ENCODE data around the gene ZACN. TPM values are rescaled to one million over a fixed set of nuclear protein-coding genes. Genes with fewer than 3 reads are reported as not detected.

The ZACN gene
- total and polyA plus RNA-seq, 9 donors = 0.04 to 18.9 (median 15.0) TPM

- no peaks in the 10 kb centered on the region for H3K27me3 ChIP-seq (ENCODE audit: control insufficient read depth, insufficient read depth, low read length)
- H3K9me3 ChIP-seq (replicated peaks; ENCODE audit: control insufficient read depth, low read depth, low read length) = no peaks in the 10 kb centered on the region
- 90% methylated on average over 25 of the region's 25 CpGs for WGBS (ENCODE audit: insufficient coverage)
- H3K36me3 ChIP-seq (ENCODE audit: control insufficient read depth, insufficient read depth, low read length) = peaks cover 96% of the 10 kb centered on the region
- H3K4me3 ChIP-seq (ENCODE audit: low read length) = no peak overlapping the region
- H3K4me1 ChIP-seq (ENCODE audit: control insufficient read depth, insufficient read depth, low read length) = no peaks in the 10 kb centered on the region
- no peak for DNase-seq
- no peak overlapping the region for H3K27ac ChIP-seq (ENCODE audit: low read length)
These were observed 10.0 kb downstream of the ZACN start for GRCh38 chr17:76088868-76089576.

GRCh38 chr17:76089680-76090516 is 10.9 kb downstream of the ZACN start:
- Histone ChIP-seq H3K27ac (ENCODE audit: low read length) (no peak overlapping the region), H3K4me1 (ENCODE audit: control insufficient read depth, insufficient read depth, low read length) (no peaks in the 10 kb centered on the region), H3K4me3 (ENCODE audit: low read length) (no peak overlapping the region), H3K27me3 (ENCODE audit: control insufficient read depth, insufficient read depth, low read length) (no peaks in the 10 kb centered on the region), H3K9me3 (replicated peaks; ENCODE audit: control insufficient read depth, low read depth, low read length) (no peaks in the 10 kb centered on the region), H3K36me3 (ENCODE audit: control insufficient read depth, insufficient read depth, low read length) (peaks cover 96% of the 10 kb centered on the region)
- 86% methylated on average over 27 of the region's 32 CpGs for WGBS (ENCODE audit: insufficient coverage)
- DNase-seq = no peak

- DNase-seq = no peak
- no peak overlapping the region for H3K4me3 ChIP-seq (ENCODE audit: low read length)
- no peak overlapping the region for H3K27ac ChIP-seq (ENCODE audit: low read length)
- H3K27me3 ChIP-seq (ENCODE audit: control insufficient read depth, insufficient read depth, low read length) = no peaks in the 10 kb centered on the region
- 75% methylated on average over 2 of the region's 17 CpGs for WGBS (ENCODE audit: insufficient coverage)
- H3K9me3 ChIP-seq (replicated peaks; ENCODE audit: control insufficient read depth, low read depth, low read length) = no peaks in the 10 kb centered on the region
- no peaks in the 10 kb centered on the region for H3K4me1 ChIP-seq (ENCODE audit: control insufficient read depth, insufficient read depth, low read length)
- peaks cover 95% of the 10 kb centered on the region for H3K36me3 ChIP-seq (ENCODE audit: control insufficient read depth, insufficient read depth, low read length)
These were observed 11.6 kb downstream of the ZACN start for GRCh38 chr17:76090517-76091129.

- H3K9me3 ChIP-seq (replicated peaks; ENCODE audit: control insufficient read depth, low read depth, low read length) = no peaks in the 10 kb centered on the region
- no peak overlapping the region for H3K27ac ChIP-seq (ENCODE audit: low read length)
- WGBS (ENCODE audit: insufficient coverage) = 68% methylated on average over 12 of the region's 23 CpGs
- no peak for DNase-seq
- peaks cover 90% of the 10 kb centered on the region for H3K36me3 ChIP-seq (ENCODE audit: control insufficient read depth, insufficient read depth, low read length)
- no peaks in the 10 kb centered on the region for H3K27me3 ChIP-seq (ENCODE audit: control insufficient read depth, insufficient read depth, low read length)
- no peak overlapping the region for H3K4me3 ChIP-seq (ENCODE audit: low read length)
- no peaks in the 10 kb centered on the region for H3K4me1 ChIP-seq (ENCODE audit: control insufficient read depth, insufficient read depth, low read length)
These were observed 12.7 kb downstream of the ZACN start for GRCh38 chr17:76091526-76092286.

- Histone ChIP-seq H3K27me3 (ENCODE audit: control insufficient read depth, insufficient read depth, low read length) (no peaks in the 10 kb centered on the region), H3K36me3 (ENCODE audit: control insufficient read depth, insufficient read depth, low read length) (peaks cover 90% of the 10 kb centered on the region), H3K27ac (ENCODE audit: low read length) (no peak overlapping the region), H3K4me3 (ENCODE audit: low read length) (no peak overlapping the region), H3K9me3 (replicated peaks; ENCODE audit: control insufficient read depth, low read depth, low read length) (no peaks in the 10 kb centered on the region), H3K4me1 (ENCODE audit: control insufficient read depth, insufficient read depth, low read length) (no peaks in the 10 kb centered on the region)
- no peak for DNase-seq
- 86% methylated on average over 17 of the region's 20 CpGs for WGBS (ENCODE audit: insufficient coverage)
These were observed 13.8 kb downstream of the ZACN start for GRCh38 chr17:76092526-76093413.

GRCh38 chr17:76094046-76094445 is 15.1 kb downstream of the ZACN start:
- H3K36me3 ChIP-seq (ENCODE audit: control insufficient read depth, insufficient read depth, low read length) = peaks cover 84% of the 10 kb centered on the region
- H3K9me3 ChIP-seq (replicated peaks; ENCODE audit: control insufficient read depth, low read depth, low read length) = no peaks in the 10 kb centered on the region
- no peak for DNase-seq
- H3K27me3 ChIP-seq (ENCODE audit: control insufficient read depth, insufficient read depth, low read length) = no peaks in the 10 kb centered on the region
- H3K27ac ChIP-seq (ENCODE audit: low read length) = no peak overlapping the region
- 95% methylated on average over 6 of the region's 11 CpGs for WGBS (ENCODE audit: insufficient coverage)
- H3K4me3 ChIP-seq (ENCODE audit: low read length) = no peak overlapping the region
- H3K4me1 ChIP-seq (ENCODE audit: control insufficient read depth, insufficient read depth, low read length) = no peaks in the 10 kb centered on the region

- WGBS (ENCODE audit: insufficient coverage) = 96% methylated on average over 10 of the region's 13 CpGs
- H3K4me1 ChIP-seq (ENCODE audit: control insufficient read depth, insufficient read depth, low read length) = no peaks in the 10 kb centered on the region
- H3K36me3 ChIP-seq (ENCODE audit: control insufficient read depth, insufficient read depth, low read length) = peaks cover 82% of the 10 kb centered on the region
- no peak overlapping the region for H3K27ac ChIP-seq (ENCODE audit: low read length)
- H3K27me3 ChIP-seq (ENCODE audit: control insufficient read depth, insufficient read depth, low read length) = no peaks in the 10 kb centered on the region
- H3K4me3 ChIP-seq (ENCODE audit: low read length) = no peak overlapping the region
- no peaks in the 10 kb centered on the region for H3K9me3 ChIP-seq (replicated peaks; ENCODE audit: control insufficient read depth, low read depth, low read length)
- no peak for DNase-seq
These were observed 17.0 kb downstream of the ZACN start for GRCh38 chr17:76095943-76096342.

GRCh38 chr17:76097716-76098295 is 18.8 kb downstream of the ZACN start:
- Histone ChIP-seq H3K36me3 (ENCODE audit: control insufficient read depth, insufficient read depth, low read length) (peaks cover 79% of the 10 kb centered on the region), H3K27me3 (ENCODE audit: control insufficient read depth, insufficient read depth, low read length) (no peaks in the 10 kb centered on the region), H3K9me3 (replicated peaks; ENCODE audit: control insufficient read depth, low read depth, low read length) (no peaks in the 10 kb centered on the region), H3K4me3 (ENCODE audit: low read length) (no peak overlapping the region), H3K4me1 (ENCODE audit: control insufficient read depth, insufficient read depth, low read length) (peaks cover 8% of the 10 kb centered on the region), H3K27ac (ENCODE audit: low read length) (no peak overlapping the region)
- WGBS (ENCODE audit: insufficient coverage) = 95% methylated on average over 17 of the region's 19 CpGs
- DNase-seq = no peak

- Histone ChIP-seq H3K9me3 (replicated peaks; ENCODE audit: control insufficient read depth, low read depth, low read length) (no peaks in the 10 kb centered on the region), H3K27me3 (ENCODE audit: control insufficient read depth, insufficient read depth, low read length) (no peaks in the 10 kb centered on the region), H3K27ac (ENCODE audit: low read length) (peak overlapping the region; percentile 86), H3K4me1 (ENCODE audit: control insufficient read depth, insufficient read depth, low read length) (peaks cover 23% of the 10 kb centered on the region), H3K4me3 (ENCODE audit: low read length) (peak overlapping the region; percentile 82), H3K36me3 (ENCODE audit: control insufficient read depth, insufficient read depth, low read length) (peaks cover 35% of the 10 kb centered on the region)
- no peak for DNase-seq
- 0% methylated on average over 1 of the region's 4 CpGs for WGBS (ENCODE audit: insufficient coverage)
These were observed 23.9 kb downstream of the ZACN start for GRCh38 chr17:76102944-76103273.

Measured in muscle of leg (tissue), 11 donors.